Breast epithelium (tissue), 3 donors: ENCODE measurements around the gene NAPG.

Experiments used
- POLR2A ChIP-seq: fragments of 450-650 bp; IDR thresholded peaks from one replicate; pipeline ENCODE4 v1.6.1; 2016; ENCODE audit warnings: antibody characterized with exemption, mild to moderate bottlenecking, moderate library complexity
- POLR2AphosphoS5 ChIP-seq, 3 donors: sonication (generic); formaldehyde crosslinking; IDR thresholded peaks; one replicate each; pipeline ENCODE4 v1.6.1; 2017; ENCODE audit warnings: antibody characterized with exemption in 3 of 3
- TF ChIP-seq, protein P1 (sequence below), 3 donors: fragments of 450-650 bp; IDR thresholded peaks; one replicate each; pipeline ENCODE4 v1.5.1; 2016 to 2017; ENCODE audit warnings: antibody characterized with exemption in 3 of 3, mild to moderate bottlenecking in 3 of 3, moderate library complexity in 3 of 3

DNA sequence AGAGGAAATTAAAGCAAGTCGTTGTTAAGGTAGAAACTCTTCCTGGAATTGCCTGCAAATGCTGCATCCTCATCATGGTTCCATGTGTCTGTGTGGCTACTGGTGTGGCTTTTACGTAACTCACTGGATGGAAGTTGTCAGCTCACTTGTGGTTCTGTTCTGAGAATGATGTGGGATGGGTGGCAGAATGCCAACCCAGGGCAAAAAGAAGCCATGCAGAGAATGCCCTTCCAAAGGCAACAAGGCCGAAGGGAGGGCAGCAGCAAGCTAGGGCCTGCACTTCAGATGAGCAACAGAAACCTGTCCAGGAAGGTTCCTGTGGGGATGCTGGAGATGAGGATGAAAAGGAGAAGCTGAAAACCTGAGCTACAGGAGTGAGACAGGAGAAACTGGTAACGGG lies 10.4 kb upstream of the NAPG start:
- TF ChIP-seq, protein P1, sequence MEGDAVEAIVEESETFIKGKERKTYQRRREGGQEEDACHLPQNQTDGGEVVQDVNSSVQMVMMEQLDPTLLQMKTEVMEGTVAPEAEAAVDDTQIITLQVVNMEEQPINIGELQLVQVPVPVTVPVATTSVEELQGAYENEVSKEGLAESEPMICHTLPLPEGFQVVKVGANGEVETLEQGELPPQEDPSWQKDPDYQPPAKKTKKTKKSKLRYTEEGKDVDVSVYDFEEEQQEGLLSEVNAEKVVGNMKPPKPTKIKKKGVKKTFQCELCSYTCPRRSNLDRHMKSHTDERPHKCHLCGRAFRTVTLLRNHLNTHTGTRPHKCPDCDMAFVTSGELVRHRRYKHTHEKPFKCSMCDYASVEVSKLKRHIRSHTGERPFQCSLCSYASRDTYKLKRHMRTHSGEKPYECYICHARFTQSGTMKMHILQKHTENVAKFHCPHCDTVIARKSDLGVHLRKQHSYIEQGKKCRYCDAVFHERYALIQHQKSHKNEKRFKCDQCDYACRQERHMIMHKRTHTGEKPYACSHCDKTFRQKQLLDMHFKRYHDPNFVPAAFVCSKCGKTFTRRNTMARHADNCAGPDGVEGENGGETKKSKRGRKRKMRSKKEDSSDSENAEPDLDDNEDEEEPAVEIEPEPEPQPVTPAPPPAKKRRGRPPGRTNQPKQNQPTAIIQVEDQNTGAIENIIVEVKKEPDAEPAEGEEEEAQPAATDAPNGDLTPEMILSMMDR (IDR thresholded peaks at IDR 0.05) = no peak
- TF ChIP-seq POLR2A (no peak), POLR2AphosphoS5 (IDR thresholded peaks at IDR 0.05) (peak in 1 of 3 donors; percentile 21)
